BJ (cell line): ENCODE results near the gene CD300H. TPM values are rescaled to one million over a fixed set of nuclear protein-coding genes. Genes with fewer than 3 reads are reported as not detected.

Experiments used
- CTCF ChIA-PET: fragments of 350-600 bp; formaldehyde crosslinking; extraction: SDS; loops from one replicate; lab custom pipeline; 2021; ENCODE audit warnings: antibody characterized with exemption, inconsistent platforms; lab: Yijun Ruan, JAX
- POLR2A ChIA-PET: fragments of 300-600 bp; sonication (Branson Sonifier 250); formaldehyde crosslinking; extraction: SDS; loops from one replicate; lab custom pipeline; 2021; ENCODE audit warnings: antibody characterized with exemption; lab: Charles Lee
- DNase-seq: peaks from one replicate; pipeline ENCODE4 v3.0.0-alpha.2; 2011; ENCODE audit warnings: low read depth
- H3K27me3 ChIP-seq: 2 replicates; pipeline ENCODE4 v1.6.0; 2011; ENCODE audit warnings: low read length; ENCODE audit not compliant: control insufficient read depth, insufficient read depth
- H3K36me3 ChIP-seq: 2 replicates; pipeline ENCODE4 v1.5.1; 2011; ENCODE audit warnings: low read length; ENCODE audit not compliant: control insufficient read depth, insufficient read depth
- H3K4me3 ChIP-seq: 2 replicates; pipeline ENCODE4 v1.5.1; 2011; ENCODE audit warnings: low read depth, mild to moderate bottlenecking, control low read depth, low read length
- CTCF ChIP-seq: IDR thresholded peaks from 2 replicates; pipeline ENCODE4 v1.5.1; 2011; ENCODE audit warnings: low read depth, mild to moderate bottlenecking, control low read depth, inconsistent platforms, low read length, moderate library complexity; ENCODE audit not compliant: insufficient read depth
- polyA plus RNA-seq: library from polyadenylated mRNA; depleted of rRNA; stranded (reverse); fragments of >200 nt; gene quantifications from 2 replicates; pipeline ENCODE4 v1.2.3, GENCODE V29; 2011

The CD300H gene
- polyA plus RNA-seq, 1 experiment: not detected

GRCh38 chr17:74524653-74525464 is 42.5 kb downstream of the CD300H start:
- Histone ChIP-seq H3K36me3 (no peaks in the 10 kb centered on the region), H3K4me3 (no peak overlapping the region), H3K27me3 (no peaks in the 10 kb centered on the region)
- CTCF ChIA-PET: no interaction called here
- no peak for TF ChIP-seq CTCF
- DNase-seq: no peak
- POLR2A ChIA-PET: no interaction called here

DNA sequence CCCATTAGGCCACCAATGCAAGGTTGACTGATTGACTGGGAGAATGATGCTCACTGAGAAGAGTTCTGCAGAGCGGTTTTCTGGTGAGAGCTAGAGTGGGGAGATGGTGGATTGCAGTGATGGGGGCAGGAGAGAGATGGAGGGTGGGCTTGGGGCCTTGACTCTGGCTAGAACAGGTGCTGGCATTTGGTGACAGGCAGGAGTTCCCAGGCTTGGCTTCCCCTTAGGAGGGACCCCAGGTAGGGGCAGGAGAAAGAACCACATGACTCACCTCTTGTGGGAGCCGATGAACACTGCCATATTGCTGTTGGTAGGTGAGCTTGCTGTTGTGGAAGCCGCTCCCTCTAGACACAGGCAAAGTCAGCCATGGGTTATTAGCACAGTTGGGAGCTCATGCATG is 44.0 kb downstream of the CD300H start:
- H3K4me3 ChIP-seq: no peak overlapping the region
- CTCF ChIA-PET: no interaction called here
- H3K27me3 ChIP-seq: no peaks in the 10 kb centered on the region

DNA sequence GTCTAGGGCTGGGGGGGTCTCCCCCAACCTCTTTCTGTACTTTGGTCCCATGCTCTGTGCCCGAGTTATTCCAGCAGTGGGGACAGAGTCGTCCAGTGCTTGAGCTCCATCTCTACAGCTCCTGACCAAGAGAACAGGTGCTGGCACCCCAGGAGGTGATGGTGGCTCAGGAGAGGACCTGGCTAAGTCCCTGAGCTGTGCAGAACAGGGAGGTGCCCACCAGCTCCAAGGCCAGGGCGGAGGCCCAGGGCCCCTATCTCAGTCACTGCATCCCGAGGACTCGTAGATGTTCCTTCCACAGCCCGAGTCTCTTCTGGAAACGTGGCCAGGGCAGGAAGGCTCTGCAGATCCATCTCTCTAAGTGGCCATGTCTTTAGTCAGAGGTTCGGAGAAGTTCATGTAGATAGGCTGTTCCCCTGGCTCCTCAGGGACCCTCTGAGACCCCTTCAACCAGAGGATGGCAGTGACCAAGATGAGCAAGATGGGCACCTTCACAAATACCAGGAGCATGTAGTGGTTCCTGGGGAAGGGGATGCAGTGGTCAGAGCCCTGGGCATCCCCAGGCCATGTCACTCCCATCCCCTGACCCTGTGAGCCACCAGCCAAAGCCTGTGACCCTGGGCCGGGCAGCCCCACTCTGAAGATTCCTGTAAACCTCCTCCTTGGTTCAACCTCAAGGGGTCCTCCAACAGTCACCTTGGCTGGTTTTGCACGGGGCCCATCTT is 44.8 kb downstream of the CD300H start:
- POLR2A ChIA-PET: no interaction called here
- H3K27me3 ChIP-seq: no peaks in the 10 kb centered on the region
- H3K4me3 ChIP-seq: no peak overlapping the region
- no peak for TF ChIP-seq CTCF
- CTCF ChIA-PET: no interaction called here
- H3K36me3 ChIP-seq: no peaks in the 10 kb centered on the region
- DNase-seq: no peak

More for the DNA sequence above, 44.0 kb downstream of the CD300H start:
- POLR2A ChIA-PET: no interaction called here
- DNase-seq: no peak
- H3K36me3 ChIP-seq: no peaks in the 10 kb centered on the region
- TF ChIP-seq CTCF: no peak

- POLR2A ChIA-PET: no interaction called here
- CTCF ChIA-PET: no interaction called here
- Histone ChIP-seq H3K36me3 (no peaks in the 10 kb centered on the region), H3K27me3 (no peaks in the 10 kb centered on the region), H3K4me3 (no peak overlapping the region)
- no peak for DNase-seq
- TF ChIP-seq CTCF: no peak
Observed at GRCh38 chr17:74521701-74522201, 45.6 kb downstream of the CD300H start.

DNA sequence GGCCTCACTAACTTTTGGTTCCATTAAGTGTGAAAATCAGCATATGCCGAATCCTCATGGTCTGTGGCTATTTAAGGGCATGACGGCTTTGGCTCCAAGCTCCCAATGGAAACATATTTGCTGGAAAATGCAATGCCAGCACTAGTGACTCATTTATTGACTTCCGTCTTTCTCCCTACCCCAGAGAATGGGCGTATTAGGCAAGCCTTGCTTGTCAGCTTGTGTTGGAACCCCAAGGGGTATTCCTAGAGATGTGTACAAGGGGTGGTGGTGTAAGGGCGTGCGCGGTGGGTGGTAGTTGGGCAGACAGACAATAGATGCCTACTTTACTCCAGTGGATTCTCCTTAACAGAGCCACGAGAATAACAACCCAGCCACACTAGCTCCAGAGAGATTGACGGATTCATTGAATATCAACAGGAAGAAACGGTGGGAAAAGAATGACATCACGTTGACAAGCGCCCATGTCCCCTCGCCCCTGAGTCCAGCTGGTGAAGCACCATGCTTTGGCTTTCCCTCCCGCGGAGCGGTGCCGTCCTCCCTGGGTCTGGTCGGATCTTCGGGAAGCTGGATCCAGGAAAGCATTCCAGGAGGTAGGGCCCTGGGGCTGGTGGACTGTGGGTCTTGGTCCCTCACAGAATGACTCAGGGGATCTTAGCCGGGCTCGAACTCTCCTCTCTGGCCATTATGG is 46.4 kb downstream of the CD300H start:
- no peak for DNase-seq
- POLR2A ChIA-PET: no interaction called here
- CTCF ChIA-PET: no interaction called here
- Histone ChIP-seq H3K27me3 (no peaks in the 10 kb centered on the region), H3K4me3 (no peak overlapping the region), H3K36me3 (no peaks in the 10 kb centered on the region)
- TF ChIP-seq CTCF: no peak
